Stimulated activated CD8-positive, alpha-beta memory T cell treated with anti-CD3 and anti-CD28 coated beads, Interleukin-7, amount 100 ng/mL, for 48 hours (primary cell): Measurements from ENCODE around the gene AOPEP.
"Not testable (repeated sequence)": the region's sequence is repeated elsewhere in the genome, so short reads cannot be mapped to it uniquely, and the experiment has no call there.

Experiments used
- DNase-seq, 2 donors: peaks; one replicate each; pipeline ENCODE4 v3.0.0-alpha.2; 2020; ENCODE audit warnings: low read depth in 1 of 2; ENCODE audit errors: extremely low read depth in 1 of 2

The AOPEP gene

GRCh38 chr9:94837404-94837803, 110.9 kb downstream of the AOPEP start:
- DNase-seq: no peak

- DNase-seq: no peak
Observed at GRCh38 chr9:94839398-94839797, 112.9 kb downstream of the AOPEP start.

- no peak for DNase-seq
Observed at GRCh38 chr9:94840738-94841137, 114.2 kb downstream of the AOPEP start.

DNA sequence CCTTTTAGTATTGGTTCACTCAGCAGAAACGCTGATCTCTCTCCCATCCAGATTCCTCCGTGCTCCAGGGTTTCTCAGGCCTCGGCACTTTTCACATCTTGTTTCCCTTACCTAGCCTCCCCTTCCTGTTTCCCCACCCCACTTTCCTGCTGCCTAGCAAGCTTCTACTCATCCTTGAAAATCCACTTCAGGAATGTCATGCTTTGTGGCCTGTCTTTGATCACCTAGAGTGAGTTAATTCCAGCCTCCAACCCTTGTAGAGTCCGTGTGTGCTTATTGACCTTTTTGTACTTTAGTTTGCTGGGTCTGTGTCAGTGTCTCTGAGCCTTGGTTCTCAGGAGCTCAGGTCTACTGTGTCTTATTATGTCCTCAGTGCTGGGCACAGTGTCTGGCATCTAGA, 116.6 kb downstream of the AOPEP start:
- no peak for DNase-seq

DNA sequence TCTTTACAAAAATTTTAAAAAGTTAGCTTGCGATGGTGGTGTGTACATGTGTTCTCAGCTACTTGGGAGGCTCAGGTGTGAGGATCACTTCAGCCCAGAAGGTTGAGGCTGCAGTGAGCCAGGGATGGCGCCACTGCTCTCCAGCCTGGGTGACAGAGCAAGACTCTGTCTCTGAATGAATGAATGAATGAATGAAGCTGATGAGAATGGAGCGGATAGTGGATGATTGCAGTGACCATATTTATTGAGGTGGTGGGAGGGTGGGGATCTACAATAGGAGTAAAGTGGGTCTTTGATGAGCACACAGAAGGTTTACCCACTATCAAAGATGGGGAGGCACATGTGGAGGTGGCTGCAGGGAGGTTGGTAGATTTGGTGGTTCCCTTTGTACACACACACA, 120.2 kb downstream of the AOPEP start:
- no peak for DNase-seq

GRCh38 chr9:94847486-94847885, 121.0 kb downstream of the AOPEP start:
- no peak for DNase-seq

DNA sequence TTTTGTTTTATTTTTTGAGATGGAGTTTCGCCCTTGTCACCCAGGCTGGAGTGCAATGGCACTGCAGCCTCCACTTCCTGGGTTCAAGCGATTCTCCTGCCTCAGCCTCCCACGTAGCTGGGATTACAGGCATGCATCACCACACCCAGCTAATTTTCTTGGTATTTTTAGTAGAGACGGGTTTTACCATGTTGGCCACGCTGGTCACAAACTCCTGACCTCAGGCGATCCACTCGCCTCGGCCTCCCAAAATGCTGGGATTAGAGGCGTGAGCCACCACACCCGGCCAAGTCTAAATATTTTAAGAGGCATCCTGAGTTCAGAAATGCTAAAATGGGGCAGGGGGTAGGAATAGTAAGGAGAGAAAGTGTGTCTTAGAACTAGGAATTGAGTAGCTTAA, 122.3 kb downstream of the AOPEP start:
- DNase-seq: not testable (repeated sequence)

- no peak for DNase-seq
Observed at GRCh38 chr9:94850540-94851434, 124.3 kb downstream of the AOPEP start.

DNA sequence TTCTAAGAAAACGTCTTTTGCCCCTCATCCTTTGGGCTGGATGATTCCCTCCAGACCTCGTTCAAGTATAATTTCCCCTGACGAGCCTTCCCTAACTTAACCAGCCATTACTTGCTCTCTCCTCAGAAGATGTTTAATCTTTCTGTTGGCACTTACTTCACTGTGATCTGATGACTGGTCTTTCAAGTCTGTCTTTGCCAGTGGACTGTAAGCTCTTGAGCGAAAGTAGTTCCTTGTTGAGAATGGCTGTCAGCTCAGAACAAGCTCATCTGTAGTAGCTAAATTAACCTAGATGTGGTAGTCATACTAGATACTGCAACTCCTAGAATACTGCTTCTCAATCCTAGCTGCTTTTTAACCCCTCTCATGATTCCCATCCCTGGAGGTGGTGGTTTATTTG, 125.0 kb downstream of the AOPEP start:
- no peak for DNase-seq

- DNase-seq: no peak
Observed at GRCh38 chr9:94851892-94852291, 125.4 kb downstream of the AOPEP start.

- DNase-seq: no peak
Observed at GRCh38 chr9:94852373-94852772, 125.9 kb downstream of the AOPEP start.

DNA sequence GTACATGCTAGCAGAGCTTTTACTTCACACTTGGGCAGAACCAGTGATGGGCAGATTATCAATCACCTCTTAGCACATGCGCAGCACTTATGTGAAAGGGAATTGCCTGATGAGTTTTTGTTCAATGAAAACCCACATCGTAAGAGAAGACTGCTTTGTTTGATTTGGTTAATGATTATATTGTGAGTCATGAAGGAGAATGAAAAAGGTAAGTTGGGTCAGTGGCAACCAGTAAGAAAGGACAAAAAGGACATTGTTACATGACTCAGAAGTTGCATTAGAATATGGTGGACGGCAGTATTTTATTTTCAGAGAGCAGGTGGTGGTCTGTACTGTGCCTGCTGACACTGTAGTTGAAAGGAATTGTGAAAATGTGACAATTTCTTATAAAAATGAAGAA, 127.4 kb downstream of the AOPEP start:
- no peak for DNase-seq

DNA sequence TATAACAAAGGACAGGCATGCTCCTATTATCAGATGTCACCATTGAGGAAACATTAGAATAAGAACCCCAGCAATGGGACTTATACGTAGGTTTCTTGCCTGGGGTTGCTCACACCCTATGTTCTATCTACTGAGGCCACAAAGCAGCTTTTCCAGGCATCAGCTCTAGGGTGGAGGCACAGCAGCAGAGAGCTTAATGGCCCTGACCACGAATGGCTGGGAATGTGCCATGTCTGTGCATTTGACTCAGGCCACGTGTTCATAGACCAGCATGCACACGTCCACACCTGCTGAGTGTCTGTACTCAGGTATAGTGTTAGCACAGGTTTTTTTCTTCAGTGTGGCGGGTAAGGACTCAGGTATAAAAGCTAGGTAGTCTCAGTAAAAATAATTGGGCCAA, 129.4 kb downstream of the AOPEP start:
- DNase-seq: no peak

GRCh38 chr9:94857791-94858190, 131.3 kb downstream of the AOPEP start:
- no peak for DNase-seq

DNA sequence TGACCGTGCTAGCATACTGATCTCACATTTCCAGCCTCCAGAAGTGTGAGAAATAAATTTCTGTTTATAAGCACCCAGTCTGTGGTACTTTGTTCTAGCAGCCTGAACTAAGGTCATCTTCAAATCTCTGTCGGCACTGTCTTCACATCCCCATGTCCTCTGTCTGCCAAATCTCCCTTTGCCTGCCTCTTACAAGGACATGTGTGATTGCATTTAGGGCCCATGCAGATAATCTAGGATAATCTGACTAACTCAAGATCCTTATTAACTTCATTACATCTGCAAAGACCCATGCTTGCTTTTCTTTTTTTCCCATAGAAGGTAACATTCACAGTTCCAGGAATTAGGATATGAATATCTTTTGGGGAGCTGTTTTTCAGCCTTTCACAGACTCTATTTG, 132.7 kb downstream of the AOPEP start:
- no peak for DNase-seq

GRCh38 chr9:94859891-94860290, 133.4 kb downstream of the AOPEP start:
- no peak for DNase-seq

- peak; percentile 28 to 56 for DNase-seq
Observed at GRCh38 chr9:94860678-94861588, 134.4 kb downstream of the AOPEP start.

GRCh38 chr9:94861589-94862272, 135.2 kb downstream of the AOPEP start:
- DNase-seq: no peak

DNA sequence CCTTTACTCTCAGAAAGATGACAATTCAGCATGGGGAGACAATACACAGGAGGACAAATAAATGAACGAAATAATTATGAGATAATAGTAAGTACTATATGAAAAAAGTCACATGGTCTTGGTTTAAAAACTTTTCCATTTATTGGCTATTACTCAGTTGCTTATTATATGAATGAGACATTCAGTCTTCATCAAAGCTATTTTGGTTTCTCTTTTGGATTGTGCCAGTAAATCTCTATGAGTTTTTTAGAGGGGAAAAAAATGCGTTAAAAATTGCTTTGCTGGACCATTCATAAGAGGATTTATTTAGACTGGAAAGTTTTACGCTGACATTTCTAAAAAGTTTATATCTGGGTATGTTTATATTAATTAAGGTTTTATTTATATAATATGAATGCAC, 137.7 kb downstream of the AOPEP start:
- no peak for DNase-seq

- no peak for DNase-seq
Observed at GRCh38 chr9:94864862-94865509, 138.5 kb downstream of the AOPEP start.
